Esophagus squamous epithelium (tissue), 4 donors: ENCODE results near the gene MAP3K5.

Source experiments
- CTCF ChIP-seq, 6 experiments: fragments of 450-650 bp in 4 of 6; fragments of 200-600 bp in 2 of 6; sonication (generic) in 2 of 6; IDR thresholded peaks; one replicate each; pipeline ENCODE4 v1.5.1; 2016 to 2019; ENCODE audit warnings: antibody characterized with exemption in 6 of 6, mild to moderate bottlenecking in 4 of 6, moderate library complexity in 4 of 6
- POLR2A ChIP-seq, 4 donors: fragments of 450-650 bp; IDR thresholded peaks; one replicate each; pipeline ENCODE4 v1.6.1; 2017; ENCODE audit warnings: antibody characterized with exemption in 4 of 4, mild to moderate bottlenecking in 4 of 4, moderate library complexity in 3 of 4

DNA sequence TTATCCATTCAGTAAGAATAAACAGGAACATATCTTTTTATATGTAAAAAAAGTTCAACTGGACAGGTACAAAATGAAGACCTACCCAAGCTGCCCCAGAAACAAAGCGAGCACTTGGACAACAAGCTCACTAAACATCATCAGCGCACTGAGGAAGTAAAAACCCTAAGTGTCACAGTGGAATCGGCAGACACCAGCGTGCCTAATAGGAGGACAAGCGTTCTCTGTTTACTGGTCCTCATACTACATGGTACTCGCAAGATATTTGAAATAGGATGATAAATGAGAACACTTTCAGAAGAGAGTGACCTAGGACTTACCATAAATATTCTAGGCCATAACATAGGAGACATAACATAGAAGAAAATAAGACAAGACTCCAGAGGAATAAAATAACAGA lies 260.2 kb downstream of the MAP3K5 start:
- TF ChIP-seq CTCF (IDR thresholded peaks at IDR 0.05): no peak
- no peak for TF ChIP-seq POLR2A (IDR thresholded peaks at IDR 0.05)
